HG02870 (cell line): ENCODE measurements around the gene MRPL34.

Experiments used
- ATAC-seq: cut with Tn5 transposase; IDR thresholded peaks from one replicate; pipeline ENCODE4 v1.9.1; 2021; ENCODE audit warnings: mild to moderate bottlenecking, moderate library complexity; ENCODE audit not compliant: unreplicated experiment

The MRPL34 gene

GRCh38 chr19:17309198-17309964, 3.7 kb downstream of the MRPL34 start, which contains the start of gene DDA1:
DDA1 (plus strand) TSS chr19:17309563; CDS start chr19:17309655, 92 bp downstream.
- ATAC-seq, result peak; percentile 59

GRCh38 chr19:17309965-17310461, 4.3 kb downstream of the MRPL34 start:
- ATAC-seq, result no peak

- ATAC-seq, result no peak
These were observed 6.0 kb downstream of the MRPL34 start for GRCh38 chr19:17311455-17312188.

- no peak for ATAC-seq
These were observed 6.8 kb downstream of the MRPL34 start for GRCh38 chr19:17312189-17313113.

GRCh38 chr19:17314007-17314593, 8.4 kb downstream of the MRPL34 start:
- no peak for ATAC-seq

- no peak for ATAC-seq
These were observed 13.3 kb downstream of the MRPL34 start for GRCh38 chr19:17318966-17319365.

- ATAC-seq, result no peak
These were observed 14.0 kb downstream of the MRPL34 start for GRCh38 chr19:17319473-17320238.

GRCh38 chr19:17320435-17320834, 14.8 kb downstream of the MRPL34 start:
- ATAC-seq, result no peak

- ATAC-seq, result no peak
These were observed 16.2 kb downstream of the MRPL34 start for GRCh38 chr19:17321655-17322489.

- no peak for ATAC-seq
These were observed 17.2 kb downstream of the MRPL34 start for GRCh38 chr19:17322854-17323253.

GRCh38 chr19:17323300-17323963, 17.8 kb downstream of the MRPL34 start:
- no peak for ATAC-seq

GRCh38 chr19:17323964-17324332, 18.3 kb downstream of the MRPL34 start:
- no peak for ATAC-seq

- no peak for ATAC-seq
These were observed 18.9 kb downstream of the MRPL34 start for GRCh38 chr19:17324357-17325114.

GRCh38 chr19:17325133-17325532, 19.5 kb downstream of the MRPL34 start:
- no peak for ATAC-seq

GRCh38 chr19:17325881-17326594, 20.4 kb downstream of the MRPL34 start:
- ATAC-seq, result no peak

- ATAC-seq, result no peak
These were observed 20.9 kb downstream of the MRPL34 start for GRCh38 chr19:17326595-17326966.

- ATAC-seq, result no peak
These were observed 21.5 kb downstream of the MRPL34 start for GRCh38 chr19:17327068-17327653.
